Medulla oblongata (tissue), 1 donor: ENCODE data around the gene RAB20.
"Not testable (repeated sequence)": the region's sequence is repeated elsewhere in the genome, so short reads cannot be mapped to it uniquely, and the experiment has no call there.

Source experiments
- DNase-seq: peaks from one replicate; pipeline ENCODE4 v3.0.0-alpha.2; 2015; ENCODE audit errors: extremely low spot score

RAB20 gene

DNA sequence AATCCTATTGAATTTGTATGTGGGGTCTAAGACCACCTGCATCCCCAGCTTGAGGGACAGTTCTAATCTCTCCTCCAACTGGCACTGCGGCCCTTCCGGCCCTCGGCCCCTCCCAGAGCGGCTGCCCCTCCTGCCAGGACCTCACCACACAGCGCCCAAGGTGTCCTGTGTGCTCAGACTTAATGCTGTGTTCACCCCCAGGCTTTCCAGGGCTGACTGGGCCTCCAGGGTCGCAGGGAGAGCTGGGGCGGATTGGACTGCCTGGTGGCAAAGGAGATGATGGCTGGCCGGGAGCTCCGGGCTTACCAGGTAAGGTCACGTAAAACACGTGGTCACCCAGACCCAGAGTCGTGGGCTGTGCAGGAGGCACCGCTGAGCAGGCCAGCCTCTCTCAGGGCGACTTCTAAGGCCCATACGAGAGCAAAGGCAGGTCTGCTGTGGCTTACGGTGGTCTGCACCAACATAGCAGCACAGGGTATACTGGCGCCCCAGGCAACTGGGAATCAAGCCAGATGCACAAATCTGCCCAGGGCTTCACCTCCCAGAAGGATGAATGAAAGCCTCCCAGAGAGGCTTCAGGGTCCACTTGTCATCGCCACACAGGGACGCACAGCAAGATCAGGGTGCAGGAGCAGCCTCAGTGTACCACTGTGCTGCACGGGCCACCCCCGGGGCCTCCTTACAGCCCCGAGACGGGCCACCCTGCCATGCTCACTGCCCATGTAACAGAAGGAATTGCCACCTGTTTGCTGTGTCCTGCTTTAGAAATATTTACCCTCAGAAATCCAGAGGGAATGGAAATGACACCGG, 69.4 kb downstream of the RAB20 start:
- no peak for DNase-seq

DNA sequence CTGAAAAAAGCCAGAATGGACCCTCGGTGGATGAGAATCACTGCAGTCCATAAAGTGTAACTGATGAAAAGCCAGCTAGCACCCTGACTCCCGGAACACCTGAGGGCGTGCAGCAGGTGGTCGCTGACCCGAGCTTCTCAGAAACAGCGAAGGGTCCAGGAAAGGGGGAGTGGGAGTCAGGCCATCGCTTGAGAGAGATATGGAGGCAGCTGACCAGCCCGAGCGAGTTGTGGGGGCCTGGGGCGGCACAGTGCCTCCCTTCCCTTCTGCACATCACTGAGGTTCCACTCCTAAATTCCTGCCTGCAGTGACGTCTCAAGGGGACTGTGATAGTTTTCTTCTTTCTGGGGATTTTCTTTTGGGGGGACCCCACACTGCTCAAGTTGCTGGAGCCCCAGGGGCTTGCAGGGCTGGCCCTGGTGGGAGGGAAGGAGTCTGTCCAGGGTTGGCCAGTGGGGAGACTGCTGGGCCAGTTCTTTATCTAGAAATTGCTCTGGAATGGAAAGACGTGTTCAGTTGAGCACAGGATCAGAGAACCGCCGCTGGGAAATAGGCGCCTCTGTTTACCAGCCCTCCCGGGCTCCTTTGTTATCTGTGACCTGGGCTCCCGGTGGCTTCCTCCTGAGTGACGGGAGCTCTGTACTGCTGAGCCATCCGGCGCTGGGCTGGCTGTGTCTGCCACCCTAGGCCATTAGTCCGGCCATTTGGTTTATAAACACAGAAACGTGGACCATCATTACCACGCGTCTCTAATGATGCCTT, 71.3 kb downstream of the RAB20 start:
- no peak for DNase-seq

GRCh38 chr13:110486880-110487279, 74.6 kb downstream of the RAB20 start:
- DNase-seq = not testable (repeated sequence)

GRCh38 chr13:110486061-110486715, 75.3 kb downstream of the RAB20 start:
- no peak for DNase-seq

DNA sequence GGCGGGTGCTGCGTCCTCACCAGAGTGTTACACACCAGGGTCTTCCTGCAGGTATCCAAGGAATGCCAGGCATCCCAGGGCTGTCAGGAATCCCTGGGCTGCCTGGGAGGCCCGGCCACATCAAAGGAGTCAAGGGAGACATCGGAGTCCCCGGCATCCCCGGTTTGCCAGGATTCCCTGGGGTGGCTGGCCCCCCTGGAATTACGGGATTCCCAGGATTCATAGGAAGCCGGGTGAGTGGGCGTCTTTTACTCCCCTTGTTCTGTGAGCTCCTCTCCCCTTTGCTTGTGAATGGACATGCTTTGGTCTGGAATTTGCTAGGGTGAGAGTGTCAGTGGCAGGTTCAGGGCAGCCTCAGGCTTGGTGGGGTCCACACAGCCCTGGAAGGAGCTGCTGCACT, 75.9 kb downstream of the RAB20 start:
- DNase-seq = no peak

- no peak for DNase-seq
Measured at GRCh38 chr13:110484290-110485048, 77.1 kb downstream of the RAB20 start.

DNA sequence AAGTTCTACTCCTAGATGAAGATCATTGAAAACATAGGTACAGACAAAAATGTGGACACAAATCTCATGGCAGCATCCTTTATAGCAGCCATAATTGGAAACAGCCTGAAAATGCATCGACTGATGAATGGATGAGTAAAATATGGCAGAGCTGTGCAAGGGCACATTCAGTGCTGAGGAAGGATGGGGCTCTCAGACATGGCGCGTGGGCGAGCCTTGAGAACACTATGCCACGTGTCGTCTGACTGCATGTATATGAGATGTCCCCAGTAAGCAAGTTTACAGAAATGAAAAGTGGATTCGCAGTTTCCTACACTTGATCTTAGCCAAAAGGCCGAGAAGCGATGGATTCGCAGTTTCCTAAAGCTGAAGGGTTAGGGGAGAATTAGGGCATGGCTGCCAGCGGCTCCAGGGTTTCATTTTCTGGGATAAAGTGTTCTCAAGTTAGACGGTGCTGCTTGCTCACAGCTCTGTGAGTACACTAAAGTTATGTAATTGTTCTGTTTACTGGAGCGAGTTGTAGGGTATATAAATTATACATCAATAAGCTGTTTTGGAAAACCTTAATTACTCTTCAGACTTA, 78.0 kb downstream of the RAB20 start:
- DNase-seq = no peak

DNA sequence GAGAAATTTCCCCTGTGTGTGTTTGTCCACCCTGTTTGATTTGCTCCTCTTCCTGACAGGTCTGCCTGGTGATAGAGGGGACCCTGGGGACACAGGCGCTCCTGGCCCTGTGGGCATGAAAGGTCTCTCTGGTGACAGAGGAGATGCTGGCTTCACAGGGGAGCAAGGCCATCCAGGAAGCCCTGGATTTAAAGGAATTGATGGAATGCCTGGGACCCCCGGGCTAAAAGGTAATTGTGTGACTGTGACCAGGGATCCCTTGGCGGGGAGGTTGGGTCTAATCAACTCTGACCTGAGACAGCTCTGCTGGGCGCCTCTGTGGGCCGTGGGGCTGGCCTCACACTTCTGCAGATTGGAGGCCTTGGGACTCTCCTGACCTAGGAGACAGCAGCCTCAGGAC, 81.4 kb downstream of the RAB20 start:
- DNase-seq = no peak

- no peak for DNase-seq
Measured at GRCh38 chr13:110479648-110480047, 81.9 kb downstream of the RAB20 start.

GRCh38 chr13:110479215-110479545, 82.3 kb downstream of the RAB20 start:
- DNase-seq = no peak

GRCh38 chr13:110478405-110479214, 82.9 kb downstream of the RAB20 start:
- no peak for DNase-seq

DNA sequence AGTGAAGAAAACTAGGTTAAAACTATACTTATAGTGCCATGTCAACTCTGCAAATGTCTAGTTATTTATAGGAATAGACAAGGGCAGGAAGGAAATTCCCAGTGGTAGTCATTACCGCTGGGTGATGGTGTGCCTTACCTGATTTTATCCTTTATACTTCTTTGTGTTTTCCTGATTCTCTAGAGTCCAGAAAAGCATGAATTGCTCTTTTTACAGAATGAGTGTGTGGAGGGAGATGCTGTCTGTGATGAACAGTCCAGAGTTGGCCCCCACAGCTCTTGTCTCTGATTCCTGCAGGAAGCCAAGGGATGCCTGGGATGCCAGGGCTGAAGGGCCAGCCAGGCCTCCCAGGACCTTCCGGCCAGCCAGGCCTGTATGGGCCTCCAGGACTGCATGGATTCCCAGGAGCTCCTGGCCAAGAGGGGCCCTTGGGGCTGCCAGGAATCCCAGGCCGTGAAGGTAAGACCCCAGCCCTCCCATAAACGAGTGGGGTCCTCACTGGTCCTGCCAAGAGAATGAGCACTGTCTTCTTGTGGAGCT, 83.7 kb downstream of the RAB20 start:
- DNase-seq = no peak

DNA sequence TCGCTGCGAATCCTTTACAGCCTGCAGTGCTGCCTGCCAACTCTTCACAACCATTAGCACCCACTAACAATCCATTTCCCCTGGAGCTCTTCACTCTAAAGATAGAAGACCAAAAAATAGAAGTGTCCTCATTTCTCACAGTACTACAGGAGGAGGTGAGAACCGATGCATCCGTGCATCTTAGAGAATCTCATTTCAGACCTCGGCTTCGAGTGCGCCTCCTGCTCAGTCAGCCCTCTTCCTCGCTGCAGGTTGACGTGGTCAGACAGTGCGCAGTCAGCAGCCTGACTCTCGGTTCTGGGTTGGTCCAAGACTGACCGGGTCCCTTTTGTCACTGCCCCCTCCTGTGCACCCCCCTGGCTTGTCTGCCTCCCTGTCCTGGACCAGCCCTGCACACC, 85.3 kb downstream of the RAB20 start:
- no peak for DNase-seq

- DNase-seq = no peak
Measured at GRCh38 chr13:110475550-110476219, 85.8 kb downstream of the RAB20 start.

DNA sequence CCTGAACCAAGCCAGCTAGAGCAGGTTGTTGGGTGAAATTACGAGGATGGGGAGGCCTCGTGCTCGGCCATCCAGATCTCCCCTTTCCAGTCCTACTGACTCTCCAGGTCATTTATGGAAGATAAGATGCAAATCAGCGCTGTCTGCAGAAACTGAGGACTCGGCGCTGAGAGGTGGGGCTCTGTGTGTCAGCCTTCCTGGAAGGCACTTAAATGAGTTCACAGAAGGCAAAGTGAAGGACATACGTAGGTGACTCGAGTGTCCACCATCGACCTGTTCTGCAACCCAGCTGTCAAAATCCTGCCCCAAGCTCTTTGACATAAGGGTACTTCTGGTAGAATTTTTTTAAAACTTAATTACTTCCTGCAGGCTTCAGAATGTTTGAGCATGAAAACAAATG, 86.4 kb downstream of the RAB20 start:
- no peak for DNase-seq

DNA sequence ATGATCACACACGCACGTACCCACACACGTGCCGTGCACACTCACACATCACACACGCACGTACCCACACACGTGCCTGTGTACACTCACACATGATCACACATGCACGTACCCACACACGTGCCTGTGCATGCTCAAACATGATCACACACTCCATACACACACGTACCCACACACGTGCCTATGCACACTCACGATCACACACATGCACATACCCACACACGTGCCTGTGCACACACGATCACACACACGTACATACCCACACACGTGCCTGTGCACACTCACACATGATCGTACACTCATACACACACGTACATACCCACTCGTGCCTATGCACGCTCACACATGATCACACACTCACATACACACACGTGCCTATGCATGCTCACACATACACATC, 86.8 kb downstream of the RAB20 start:
- no peak for DNase-seq
